ENCODE measurements around the gene ZNF385A. TPM values are rescaled to one million over a fixed set of nuclear protein-coding genes. Genes with fewer than 3 reads are reported as not detected.

Gene ZNF385A
- total and polyA plus RNA-seq, 2 donors from 2014 or later, result 10.2 to 16.6 TPM

DNA sequence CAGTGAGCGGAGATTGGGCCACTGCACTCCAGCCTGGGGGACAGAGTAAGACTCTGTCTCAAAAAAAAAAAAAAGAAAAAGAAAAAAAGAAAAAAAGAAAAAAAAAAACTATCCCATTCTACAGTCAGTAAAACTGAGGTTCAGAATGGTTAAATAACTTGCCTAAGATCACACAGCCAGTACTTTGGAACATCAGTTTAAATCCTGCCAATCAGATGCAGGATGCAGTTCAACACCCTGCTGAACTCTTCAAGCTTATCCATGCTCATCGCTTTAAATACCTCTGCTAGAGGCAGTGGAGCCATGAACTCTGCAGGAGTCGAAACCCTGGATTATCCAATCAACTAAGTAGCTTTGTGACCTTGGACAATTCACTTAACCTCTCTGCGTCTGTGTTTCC is 3.4 kb downstream of the ZNF385A start:
- Histone ChIP-seq H3K27me3 (ENCODE audit: control insufficient read depth, insufficient read depth, low read length) (no peaks in the 10 kb centered on the region), H3K4me3 (ENCODE audit: low read length in 3 of 3) (no peak overlapping the region), H3K27ac (ENCODE audit: low read depth in 2 of 2, low read length in 2 of 2) (no peak overlapping the region), H3K4me1 (ENCODE audit: control insufficient read depth in 2 of 3, insufficient read depth in 2 of 3, low read depth in 1 of 3, low read length in 3 of 3) (peaks cover 0 to 10% (median 7%) of the 10 kb centered on the region in 3 donors), H3K9me3 (ENCODE audit: control insufficient read depth in 2 of 3, insufficient read depth in 1 of 3, low read length in 3 of 3) (no peaks in the 10 kb centered on the region), H3K9ac (ENCODE audit: low read length in 3 of 3) (no peak overlapping the region), H3K36me3 (ENCODE audit: control insufficient read depth in 2 of 3, insufficient read depth in 3 of 3, low read length in 3 of 3) (no peaks in the 10 kb centered on the region)
- intact Hi-C loops (cut with DNase I), result no loop called here
- FAIRE-seq (no peak), DNase-seq (no peak)
- TF ChIP-seq, protein P1, sequence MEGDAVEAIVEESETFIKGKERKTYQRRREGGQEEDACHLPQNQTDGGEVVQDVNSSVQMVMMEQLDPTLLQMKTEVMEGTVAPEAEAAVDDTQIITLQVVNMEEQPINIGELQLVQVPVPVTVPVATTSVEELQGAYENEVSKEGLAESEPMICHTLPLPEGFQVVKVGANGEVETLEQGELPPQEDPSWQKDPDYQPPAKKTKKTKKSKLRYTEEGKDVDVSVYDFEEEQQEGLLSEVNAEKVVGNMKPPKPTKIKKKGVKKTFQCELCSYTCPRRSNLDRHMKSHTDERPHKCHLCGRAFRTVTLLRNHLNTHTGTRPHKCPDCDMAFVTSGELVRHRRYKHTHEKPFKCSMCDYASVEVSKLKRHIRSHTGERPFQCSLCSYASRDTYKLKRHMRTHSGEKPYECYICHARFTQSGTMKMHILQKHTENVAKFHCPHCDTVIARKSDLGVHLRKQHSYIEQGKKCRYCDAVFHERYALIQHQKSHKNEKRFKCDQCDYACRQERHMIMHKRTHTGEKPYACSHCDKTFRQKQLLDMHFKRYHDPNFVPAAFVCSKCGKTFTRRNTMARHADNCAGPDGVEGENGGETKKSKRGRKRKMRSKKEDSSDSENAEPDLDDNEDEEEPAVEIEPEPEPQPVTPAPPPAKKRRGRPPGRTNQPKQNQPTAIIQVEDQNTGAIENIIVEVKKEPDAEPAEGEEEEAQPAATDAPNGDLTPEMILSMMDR (IDR thresholded peaks at IDR 0.05; ENCODE audit: borderline replicate concordance, extremely low read depth, insufficient read depth), result no peak

DNA sequence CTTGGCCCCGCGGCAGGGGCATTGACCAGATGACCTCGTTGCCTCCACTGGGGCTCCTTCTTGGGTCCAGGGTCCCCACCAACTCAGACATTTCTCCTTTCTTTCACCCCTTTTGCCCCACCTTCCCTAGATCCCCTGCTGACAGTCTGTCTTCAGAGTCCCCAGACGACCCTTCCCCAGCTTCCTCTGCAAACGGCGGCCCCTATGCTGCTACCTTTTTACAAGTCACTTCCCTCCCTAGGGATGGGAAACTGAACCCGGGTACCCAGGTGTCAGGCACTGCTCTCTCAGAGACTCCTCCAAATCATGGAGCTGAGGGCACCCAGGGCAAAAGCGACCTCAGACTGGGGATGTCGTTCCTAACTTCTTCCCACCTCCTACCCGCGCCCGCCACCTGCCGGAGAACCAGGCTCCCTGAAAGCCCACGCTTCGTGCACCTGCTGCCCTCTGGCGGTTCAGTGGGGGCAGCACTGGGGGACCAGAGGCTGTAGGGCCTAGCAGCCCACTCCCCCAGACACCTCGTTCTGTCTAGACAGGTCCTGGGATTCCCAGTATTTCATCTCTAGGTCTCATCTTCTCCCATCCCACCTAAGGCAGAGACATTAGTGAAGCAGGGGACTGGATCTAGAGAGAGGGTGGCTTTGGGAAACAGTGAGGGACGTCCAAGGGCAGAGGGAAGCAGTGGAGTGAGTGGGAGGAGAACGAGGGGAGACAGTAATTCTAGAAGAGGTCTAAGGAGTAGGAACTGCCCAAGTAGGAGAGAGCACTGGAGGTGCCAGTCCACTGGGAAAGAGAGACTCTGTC is 4.9 kb downstream of the ZNF385A start:
- TF ChIP-seq, protein P1 (IDR thresholded peaks at IDR 0.05; ENCODE audit: borderline replicate concordance, extremely low read depth, insufficient read depth), result peak; percentile 100
- peak overlapping the region in 2 of 3 donors; percentile 45 to 71 for H3K9ac ChIP-seq (ENCODE audit: low read length in 3 of 3)
- no peaks in the 10 kb centered on the region for H3K36me3 ChIP-seq (ENCODE audit: control insufficient read depth in 2 of 3, insufficient read depth in 3 of 3, low read length in 3 of 3)
- FAIRE-seq (no peak), DNase-seq (peak; percentile 95 to 96 (median 95))
- peaks cover 0 to 7% (median 7%) of the 10 kb centered on the region in 3 donors for H3K4me1 ChIP-seq (ENCODE audit: control insufficient read depth in 2 of 3, insufficient read depth in 2 of 3, low read depth in 1 of 3, low read length in 3 of 3)
- H3K27ac ChIP-seq (ENCODE audit: low read depth in 2 of 2, low read length in 2 of 2), result peak overlapping the region; percentile 30 to 41
- H3K4me3 ChIP-seq (ENCODE audit: low read length in 3 of 3), result peak overlapping the region; percentile 45 to 77 (median 75)
- H3K27me3 ChIP-seq (ENCODE audit: control insufficient read depth, insufficient read depth, low read length), result no peaks in the 10 kb centered on the region
- H3K9me3 ChIP-seq (ENCODE audit: control insufficient read depth in 2 of 3, insufficient read depth in 1 of 3, low read length in 3 of 3), result no peaks in the 10 kb centered on the region
- intact Hi-C loops (cut with DNase I), result loop anchor here (10.0 kb wide), 1 partner anchor 155 kb away; no protein-coding TSS in a partner anchor

- peak; percentile 68 to 89 (median 84) for DNase-seq
- TF ChIP-seq, protein P1 (IDR thresholded peaks at IDR 0.05; ENCODE audit: borderline replicate concordance, extremely low read depth, insufficient read depth), result no peak
Measured at GRCh38 chr12:54378796-54379397, 5.6 kb downstream of the ZNF385A start.

More at GRCh38 chr12:54378796-54379397, 5.6 kb downstream of the ZNF385A start:
- intact Hi-C loops (cut with DNase I), result loop anchor here (10.0 kb wide), 1 partner anchor 154 kb away; no protein-coding TSS in a partner anchor
- Histone ChIP-seq H3K4me3 (ENCODE audit: low read length in 3 of 3) (peak overlapping the region; percentile 45 to 77 (median 75)), H3K9me3 (ENCODE audit: control insufficient read depth in 2 of 3, insufficient read depth in 1 of 3, low read length in 3 of 3) (no peaks in the 10 kb centered on the region), H3K36me3 (ENCODE audit: control insufficient read depth in 2 of 3, insufficient read depth in 3 of 3, low read length in 3 of 3) (no peaks in the 10 kb centered on the region), H3K9ac (ENCODE audit: low read length in 3 of 3) (peak overlapping the region in 2 of 3 donors; percentile 45 to 71), H3K27me3 (ENCODE audit: control insufficient read depth, insufficient read depth, low read length) (no peaks in the 10 kb centered on the region), H3K4me1 (ENCODE audit: control insufficient read depth in 2 of 3, insufficient read depth in 2 of 3, low read depth in 1 of 3, low read length in 3 of 3) (peaks cover 0 to 7% (median 7%) of the 10 kb centered on the region in 3 donors), H3K27ac (ENCODE audit: low read depth in 2 of 2, low read length in 2 of 2) (peak overlapping the region in 1 of 2 donors; percentile 30)
- FAIRE-seq, result no peak
